ENCODE data around the gene ERRFI1.

ERRFI1 gene

GRCh38 chr1:8006037-8006963 is 19.8 kb downstream of the ERRFI1 start:
- H3K9me3 Mint-ChIP-seq: no peaks in the 10 kb centered on the region
- H3K27me3 Mint-ChIP-seq (ENCODE audit: low read depth): peaks cover 3% of the 10 kb centered on the region
- no peak overlapping the region for H3K27ac Mint-ChIP-seq
- H3K36me3 Mint-ChIP-seq (ENCODE audit: low read depth): no peaks in the 10 kb centered on the region
- H3K4me1 Mint-ChIP-seq (ENCODE audit: low read depth): no peaks in the 10 kb centered on the region
- no peak overlapping the region for H3K4me3 Mint-ChIP-seq

- Mint-ChIP-seq H3K36me3 (ENCODE audit: low read depth) (no peaks in the 10 kb centered on the region), H3K4me3 (no peak overlapping the region), H3K27me3 (ENCODE audit: low read depth) (no peaks in the 10 kb centered on the region)
Observed at GRCh38 chr1:8004803-8005573, 21.1 kb downstream of the ERRFI1 start.

GRCh38 chr1:8004113-8004802 is 21.9 kb downstream of the ERRFI1 start:
- Mint-ChIP-seq H3K27me3 (ENCODE audit: low read depth) (no peaks in the 10 kb centered on the region), H3K36me3 (ENCODE audit: low read depth) (no peaks in the 10 kb centered on the region), H3K9me3 (no peaks in the 10 kb centered on the region), H3K4me1 (ENCODE audit: low read depth) (no peaks in the 10 kb centered on the region), H3K27ac (no peak overlapping the region), H3K4me3 (no peak overlapping the region)

More at GRCh38 chr1:8004803-8005573, 21.1 kb downstream of the ERRFI1 start:
- Mint-ChIP-seq H3K27ac (no peak overlapping the region), H3K4me1 (ENCODE audit: low read depth) (no peaks in the 10 kb centered on the region), H3K9me3 (no peaks in the 10 kb centered on the region)

DNA sequence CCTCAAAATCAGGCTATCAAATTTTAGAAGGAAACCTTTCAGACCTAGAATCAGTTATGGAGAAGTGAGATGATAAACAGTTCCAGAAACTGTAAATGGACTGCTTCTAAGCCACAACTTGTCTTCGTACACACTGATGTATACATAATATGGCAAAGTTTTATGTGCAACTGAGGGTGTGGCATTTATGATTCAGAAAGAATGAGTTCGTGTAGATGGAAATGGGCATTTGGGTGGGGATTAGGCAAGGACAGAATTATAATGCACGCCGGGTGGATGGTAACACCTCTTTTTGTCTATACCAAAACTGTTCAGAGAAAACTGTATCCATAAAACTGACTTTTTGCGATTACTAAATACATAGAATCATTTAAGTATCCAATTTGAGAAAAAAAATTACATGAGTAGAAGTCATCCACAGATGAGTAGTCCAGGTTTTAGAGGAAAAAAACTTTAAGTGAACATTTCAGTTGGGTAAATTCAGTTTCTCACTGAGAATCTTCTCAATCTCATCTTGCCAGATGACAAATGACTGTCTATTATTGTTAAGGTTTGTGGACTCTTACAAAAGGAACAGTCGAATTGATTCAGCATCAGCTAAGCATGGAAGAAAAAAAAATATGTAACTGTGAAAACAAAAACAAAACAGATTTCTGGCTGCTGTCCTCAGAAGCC is 22.5 kb downstream of the ERRFI1 start:
- Mint-ChIP-seq H3K4me3 (no peak overlapping the region), H3K9me3 (no peaks in the 10 kb centered on the region), H3K27me3 (ENCODE audit: low read depth) (no peaks in the 10 kb centered on the region), H3K36me3 (ENCODE audit: low read depth) (no peaks in the 10 kb centered on the region), H3K4me1 (ENCODE audit: low read depth) (no peaks in the 10 kb centered on the region), H3K27ac (no peak overlapping the region)

DNA sequence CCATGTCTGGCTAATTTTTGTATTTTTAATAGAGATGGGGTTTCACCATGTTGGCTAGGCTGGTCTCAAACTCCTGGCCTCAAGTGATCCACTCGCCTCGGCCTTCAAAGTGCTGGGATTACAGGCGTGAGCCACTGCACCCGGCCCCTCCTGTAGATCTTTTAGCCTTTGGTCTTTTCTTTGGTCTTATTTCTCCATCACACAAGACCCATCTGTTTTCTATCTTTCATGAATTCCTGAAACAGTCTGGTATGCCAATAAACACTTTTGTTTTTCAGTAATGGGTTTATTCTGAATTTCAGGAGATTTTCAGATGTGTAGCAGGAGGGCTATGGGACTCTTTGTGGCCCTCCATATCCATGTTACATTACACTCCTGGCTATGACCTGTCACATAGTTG is 23.2 kb downstream of the ERRFI1 start:
- no peak overlapping the region for H3K4me3 Mint-ChIP-seq
- no peaks in the 10 kb centered on the region for H3K36me3 Mint-ChIP-seq (ENCODE audit: low read depth)
- no peaks in the 10 kb centered on the region for H3K27me3 Mint-ChIP-seq (ENCODE audit: low read depth)
- no peaks in the 10 kb centered on the region for H3K9me3 Mint-ChIP-seq
- H3K4me1 Mint-ChIP-seq (ENCODE audit: low read depth): no peaks in the 10 kb centered on the region
- H3K27ac Mint-ChIP-seq: no peak overlapping the region

- H3K4me1 Mint-ChIP-seq (ENCODE audit: low read depth): no peaks in the 10 kb centered on the region
- no peaks in the 10 kb centered on the region for H3K9me3 Mint-ChIP-seq
- no peak overlapping the region for H3K27ac Mint-ChIP-seq
- no peaks in the 10 kb centered on the region for H3K27me3 Mint-ChIP-seq (ENCODE audit: low read depth)
- no peaks in the 10 kb centered on the region for H3K36me3 Mint-ChIP-seq (ENCODE audit: low read depth)
- H3K4me3 Mint-ChIP-seq: no peak overlapping the region
Observed at GRCh38 chr1:8002329-8002910, 23.7 kb downstream of the ERRFI1 start.

DNA sequence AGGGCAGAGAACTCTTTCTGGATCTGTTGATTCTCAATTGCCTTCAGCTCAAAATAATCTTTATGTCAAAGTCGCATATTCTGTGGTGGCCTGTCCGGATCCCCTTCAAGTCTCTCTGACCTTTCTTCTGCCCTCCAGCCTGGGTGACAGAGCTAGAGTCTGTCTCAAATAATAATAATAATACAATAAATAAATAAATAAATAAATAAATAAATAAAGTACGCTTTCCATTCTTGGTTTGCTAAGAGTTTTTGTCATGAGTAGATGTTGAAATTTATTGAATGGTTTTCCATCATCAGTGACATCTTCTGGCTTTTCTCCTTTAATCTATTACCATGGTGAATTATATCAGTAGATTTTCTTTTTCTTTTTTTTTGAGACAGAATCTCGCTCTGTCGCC is 30.7 kb downstream of the ERRFI1 start:
- H3K36me3 Mint-ChIP-seq (ENCODE audit: low read depth): peaks cover 3% of the 10 kb centered on the region
- H3K4me3 Mint-ChIP-seq: no peak overlapping the region
- H3K9me3 Mint-ChIP-seq: no peaks in the 10 kb centered on the region
- no peaks in the 10 kb centered on the region for H3K27me3 Mint-ChIP-seq (ENCODE audit: low read depth)
- no peaks in the 10 kb centered on the region for H3K4me1 Mint-ChIP-seq (ENCODE audit: low read depth)
- H3K27ac Mint-ChIP-seq: no peak overlapping the region

DNA sequence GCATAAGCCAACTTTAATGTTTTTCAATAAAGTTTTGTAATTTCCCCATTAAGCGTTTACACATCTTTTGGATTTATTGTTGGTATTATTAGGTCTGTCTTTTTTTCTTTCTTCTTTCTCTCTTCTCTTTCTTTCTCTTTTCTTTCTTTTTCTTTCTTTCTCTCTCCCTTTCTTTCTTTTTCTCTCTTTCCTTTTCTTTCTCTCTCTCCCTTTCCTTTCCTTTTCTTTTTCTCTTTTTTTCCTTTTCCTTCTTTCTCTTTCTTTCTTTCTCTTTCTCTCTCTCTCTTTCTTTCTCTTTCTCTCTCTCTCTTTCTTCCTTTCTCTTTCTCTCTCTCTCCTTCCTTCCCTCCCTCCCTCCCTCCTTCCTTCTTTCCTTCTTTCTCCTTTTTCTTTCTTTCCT is 31.3 kb downstream of the ERRFI1 start:
- H3K27ac Mint-ChIP-seq: no peak overlapping the region
- no peaks in the 10 kb centered on the region for H3K4me1 Mint-ChIP-seq (ENCODE audit: low read depth)
- no peaks in the 10 kb centered on the region for H3K9me3 Mint-ChIP-seq
- peaks cover 7% of the 10 kb centered on the region for H3K36me3 Mint-ChIP-seq (ENCODE audit: low read depth)
- no peaks in the 10 kb centered on the region for H3K27me3 Mint-ChIP-seq (ENCODE audit: low read depth)
- no peak overlapping the region for H3K4me3 Mint-ChIP-seq

- Mint-ChIP-seq H3K27ac (no peak overlapping the region), H3K9me3 (no peaks in the 10 kb centered on the region), H3K36me3 (ENCODE audit: low read depth) (peaks cover 9% of the 10 kb centered on the region), H3K27me3 (ENCODE audit: low read depth) (no peaks in the 10 kb centered on the region), H3K4me3 (no peak overlapping the region), H3K4me1 (ENCODE audit: low read depth) (no peaks in the 10 kb centered on the region)
Observed at GRCh38 chr1:7993593-7994479, 32.3 kb downstream of the ERRFI1 start.

DNA sequence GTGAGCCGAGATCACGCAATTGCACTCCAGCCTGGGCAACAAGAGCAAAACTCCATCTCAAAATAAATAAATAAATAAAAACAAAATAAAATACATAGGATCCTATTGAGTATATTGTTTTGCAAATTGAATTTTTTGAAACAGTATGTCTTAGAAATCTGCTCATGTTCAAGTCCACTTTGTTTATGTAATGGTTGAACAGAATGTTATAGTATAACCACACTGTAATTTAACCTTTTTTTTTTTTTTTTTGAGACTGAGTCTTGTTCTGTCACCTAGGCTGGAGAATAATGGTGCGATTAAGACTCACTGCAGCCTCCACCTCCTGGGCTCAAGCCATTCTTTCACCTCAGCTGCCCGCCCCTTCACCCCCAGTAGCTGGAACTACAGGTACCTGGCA is 33.2 kb downstream of the ERRFI1 start:
- no peaks in the 10 kb centered on the region for H3K9me3 Mint-ChIP-seq
- H3K4me1 Mint-ChIP-seq (ENCODE audit: low read depth): no peaks in the 10 kb centered on the region
- H3K27me3 Mint-ChIP-seq (ENCODE audit: low read depth): no peaks in the 10 kb centered on the region
- H3K36me3 Mint-ChIP-seq (ENCODE audit: low read depth): peaks cover 9% of the 10 kb centered on the region
- no peak overlapping the region for H3K4me3 Mint-ChIP-seq
- no peak overlapping the region for H3K27ac Mint-ChIP-seq

DNA sequence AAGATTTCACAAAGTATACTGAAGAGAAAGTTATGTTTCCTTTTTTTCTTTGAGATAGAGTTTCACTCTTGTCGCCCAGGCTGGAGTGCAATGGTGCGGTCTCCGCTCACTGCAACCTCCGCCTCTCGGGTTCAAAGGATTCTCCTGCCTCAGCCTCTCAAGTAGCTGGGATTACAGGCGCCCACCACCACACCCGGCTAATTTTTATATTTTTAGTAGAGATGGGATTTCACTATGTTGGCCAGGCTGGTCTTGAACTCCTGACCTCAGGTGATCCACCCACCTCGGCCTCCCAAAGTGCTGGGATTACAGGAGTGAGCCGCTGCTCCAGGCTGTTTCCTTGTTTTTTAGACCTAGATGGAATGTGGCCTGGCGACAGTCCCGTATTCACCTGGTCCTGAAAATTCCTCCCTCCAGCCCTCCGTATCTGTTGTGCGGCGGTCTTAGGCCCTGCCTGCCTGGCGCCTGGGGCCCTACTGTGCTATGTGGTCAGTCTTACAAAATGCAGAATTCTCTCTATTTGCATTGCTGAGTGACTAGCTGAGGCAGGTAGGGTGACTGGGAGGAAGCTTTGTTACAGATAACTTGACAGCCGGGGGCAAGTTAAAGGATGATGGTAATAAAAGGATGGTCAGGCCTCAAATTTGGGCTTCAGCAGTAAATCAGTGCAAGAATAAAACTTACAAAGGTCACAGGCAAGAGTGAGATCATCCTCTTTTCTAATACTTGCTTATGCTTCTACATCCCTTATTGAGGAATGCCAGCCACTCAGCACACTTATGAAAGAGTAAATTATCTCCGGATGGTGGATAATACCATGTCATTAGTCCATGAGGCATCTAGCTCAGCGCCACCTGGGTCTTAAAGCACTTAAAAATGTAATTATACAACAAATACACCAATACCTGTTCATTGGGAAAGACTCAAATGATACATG is 34.3 kb downstream of the ERRFI1 start:
- no peak overlapping the region for H3K4me3 Mint-ChIP-seq
- no peak overlapping the region for H3K27ac Mint-ChIP-seq
- H3K4me1 Mint-ChIP-seq (ENCODE audit: low read depth): no peaks in the 10 kb centered on the region
- peaks cover 9% of the 10 kb centered on the region for H3K36me3 Mint-ChIP-seq (ENCODE audit: low read depth)
- no peaks in the 10 kb centered on the region for H3K9me3 Mint-ChIP-seq
- H3K27me3 Mint-ChIP-seq (ENCODE audit: low read depth): no peaks in the 10 kb centered on the region

DNA sequence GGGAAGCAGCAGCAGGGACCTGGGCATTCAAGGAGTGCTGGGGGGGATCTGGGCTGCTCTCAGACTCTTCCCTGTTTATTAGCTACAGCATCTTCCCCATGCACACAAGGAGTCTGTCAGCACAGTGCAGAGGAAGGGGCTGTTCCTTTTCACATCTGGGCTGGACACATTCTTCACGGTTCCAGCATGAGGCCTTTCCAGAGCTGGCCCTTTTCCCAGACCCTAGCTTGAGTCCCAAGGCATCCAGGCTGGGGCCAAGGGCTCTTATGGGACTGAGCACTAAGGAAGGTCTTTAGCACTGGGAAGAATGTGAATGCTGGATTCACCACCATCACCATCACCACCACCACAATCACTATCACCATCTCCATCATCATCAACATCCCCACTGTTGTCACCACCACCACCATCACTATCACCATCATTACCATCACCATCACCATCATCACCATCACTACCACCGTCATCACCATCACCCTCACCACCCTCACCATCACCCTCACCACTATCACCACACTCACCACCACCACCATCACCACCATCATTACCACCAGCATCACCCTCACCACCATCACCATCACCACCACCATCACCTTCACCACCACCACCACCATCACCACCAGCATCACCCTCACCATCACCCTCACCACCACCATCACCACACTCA is 36.2 kb downstream of the ERRFI1 start:
- no peaks in the 10 kb centered on the region for H3K9me3 Mint-ChIP-seq
- H3K36me3 Mint-ChIP-seq (ENCODE audit: low read depth): peaks cover 23% of the 10 kb centered on the region
- no peaks in the 10 kb centered on the region for H3K27me3 Mint-ChIP-seq (ENCODE audit: low read depth)
- H3K4me3 Mint-ChIP-seq: no peak overlapping the region
- H3K4me1 Mint-ChIP-seq (ENCODE audit: low read depth): peaks cover 8% of the 10 kb centered on the region
- no peak overlapping the region for H3K27ac Mint-ChIP-seq

Measured in T-helper 1 cell treated with Interleukin-12 subunit alpha and Interleukin-12 subunit beta and Interleukin-4 antibody, amounts not matched to agents 30 μg/mL and 1 μg/mL, for 36 hours (primary cell).